AG09309 (cell line): ENCODE results near the gene KLHL21.
A peak's percentile ranks its signal among the peaks of the same experiment; 100 is the strongest.

Experiments
- DNase-seq: peaks from one replicate; pipeline ENCODE4 v3.0.0-alpha.2; 2010; ENCODE audit warnings: low read depth
- H3K4me3 ChIP-seq: 2 replicates; pipeline ENCODE4 v1.5.1; 2011; ENCODE audit warnings: mild to moderate bottlenecking, low read depth, low read length, moderate library complexity; ENCODE audit not compliant: control insufficient read depth
- TF ChIP-seq, protein P1 (sequence below): IDR thresholded peaks from 2 replicates; pipeline ENCODE4 v1.5.1; 2011; ENCODE audit warnings: mild to moderate bottlenecking, low read depth, low read length, inconsistent platforms; ENCODE audit not compliant: insufficient read depth, control insufficient read depth; ENCODE audit errors: missing control alignments

The KLHL21 gene

DNA sequence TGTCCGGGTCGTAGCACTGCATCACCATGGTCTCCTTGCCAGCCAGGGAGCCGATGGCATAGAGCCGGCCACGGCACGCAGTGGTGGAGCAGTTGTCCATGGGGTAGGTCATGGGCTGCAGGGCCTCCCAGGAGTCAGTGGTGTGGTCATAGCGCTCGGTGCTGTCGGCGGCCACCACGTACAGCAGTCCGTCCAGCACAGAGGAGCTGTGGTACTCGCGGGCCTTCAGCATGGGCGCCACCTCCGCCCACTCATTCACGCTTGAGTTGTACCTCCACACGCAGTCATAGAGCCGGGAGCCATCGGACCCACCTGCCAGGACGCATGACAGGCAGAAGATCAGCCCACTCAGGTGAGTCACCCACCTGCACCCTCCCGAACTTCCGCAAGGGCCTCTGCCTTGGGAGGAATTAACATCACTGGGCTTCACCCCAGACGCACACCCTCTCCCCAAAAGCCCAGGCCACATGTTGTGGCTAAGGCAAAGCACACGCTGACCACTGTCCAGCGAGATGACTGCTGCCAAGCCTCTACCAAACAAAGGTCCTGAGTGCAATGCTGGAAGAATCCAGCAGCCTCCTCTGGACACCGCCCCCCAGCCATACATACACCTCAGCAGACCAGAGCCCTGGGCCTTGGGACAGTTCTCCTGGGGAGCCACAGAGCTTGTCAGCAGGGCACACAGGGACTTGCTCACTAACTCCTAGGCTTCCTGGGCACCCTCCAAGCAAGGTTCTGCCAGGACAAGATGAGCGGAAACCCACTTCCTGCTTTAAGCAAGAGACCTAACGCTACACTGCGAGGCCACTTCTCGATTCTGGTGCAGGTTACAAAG is 3.3 kb downstream of the KLHL21 start:
- H3K4me3 ChIP-seq: peak overlapping the region; percentile 19
- TF ChIP-seq, protein P1, sequence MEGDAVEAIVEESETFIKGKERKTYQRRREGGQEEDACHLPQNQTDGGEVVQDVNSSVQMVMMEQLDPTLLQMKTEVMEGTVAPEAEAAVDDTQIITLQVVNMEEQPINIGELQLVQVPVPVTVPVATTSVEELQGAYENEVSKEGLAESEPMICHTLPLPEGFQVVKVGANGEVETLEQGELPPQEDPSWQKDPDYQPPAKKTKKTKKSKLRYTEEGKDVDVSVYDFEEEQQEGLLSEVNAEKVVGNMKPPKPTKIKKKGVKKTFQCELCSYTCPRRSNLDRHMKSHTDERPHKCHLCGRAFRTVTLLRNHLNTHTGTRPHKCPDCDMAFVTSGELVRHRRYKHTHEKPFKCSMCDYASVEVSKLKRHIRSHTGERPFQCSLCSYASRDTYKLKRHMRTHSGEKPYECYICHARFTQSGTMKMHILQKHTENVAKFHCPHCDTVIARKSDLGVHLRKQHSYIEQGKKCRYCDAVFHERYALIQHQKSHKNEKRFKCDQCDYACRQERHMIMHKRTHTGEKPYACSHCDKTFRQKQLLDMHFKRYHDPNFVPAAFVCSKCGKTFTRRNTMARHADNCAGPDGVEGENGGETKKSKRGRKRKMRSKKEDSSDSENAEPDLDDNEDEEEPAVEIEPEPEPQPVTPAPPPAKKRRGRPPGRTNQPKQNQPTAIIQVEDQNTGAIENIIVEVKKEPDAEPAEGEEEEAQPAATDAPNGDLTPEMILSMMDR: no peak
- DNase-seq: no peak

DNA sequence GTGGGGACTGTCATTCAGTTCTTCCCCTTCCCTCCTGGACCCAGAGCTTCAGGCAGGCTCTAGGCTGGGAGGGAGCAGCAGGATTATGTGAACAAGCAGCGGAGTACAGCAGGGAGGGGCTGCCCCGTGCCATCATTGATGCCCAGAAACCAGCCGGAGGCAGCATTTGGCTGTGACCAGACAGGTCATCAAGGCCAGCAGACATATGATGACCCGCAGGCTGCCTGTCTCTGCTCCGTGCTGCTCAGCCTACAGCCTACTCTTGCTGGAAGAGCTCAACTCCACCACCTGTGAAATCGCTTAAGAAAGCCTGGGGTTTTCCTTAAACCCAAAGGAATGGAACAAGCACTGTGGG is 4.9 kb downstream of the KLHL21 start:
- H3K4me3 ChIP-seq: no peak overlapping the region
- TF ChIP-seq, protein P1: no peak
- DNase-seq: no peak

DNA sequence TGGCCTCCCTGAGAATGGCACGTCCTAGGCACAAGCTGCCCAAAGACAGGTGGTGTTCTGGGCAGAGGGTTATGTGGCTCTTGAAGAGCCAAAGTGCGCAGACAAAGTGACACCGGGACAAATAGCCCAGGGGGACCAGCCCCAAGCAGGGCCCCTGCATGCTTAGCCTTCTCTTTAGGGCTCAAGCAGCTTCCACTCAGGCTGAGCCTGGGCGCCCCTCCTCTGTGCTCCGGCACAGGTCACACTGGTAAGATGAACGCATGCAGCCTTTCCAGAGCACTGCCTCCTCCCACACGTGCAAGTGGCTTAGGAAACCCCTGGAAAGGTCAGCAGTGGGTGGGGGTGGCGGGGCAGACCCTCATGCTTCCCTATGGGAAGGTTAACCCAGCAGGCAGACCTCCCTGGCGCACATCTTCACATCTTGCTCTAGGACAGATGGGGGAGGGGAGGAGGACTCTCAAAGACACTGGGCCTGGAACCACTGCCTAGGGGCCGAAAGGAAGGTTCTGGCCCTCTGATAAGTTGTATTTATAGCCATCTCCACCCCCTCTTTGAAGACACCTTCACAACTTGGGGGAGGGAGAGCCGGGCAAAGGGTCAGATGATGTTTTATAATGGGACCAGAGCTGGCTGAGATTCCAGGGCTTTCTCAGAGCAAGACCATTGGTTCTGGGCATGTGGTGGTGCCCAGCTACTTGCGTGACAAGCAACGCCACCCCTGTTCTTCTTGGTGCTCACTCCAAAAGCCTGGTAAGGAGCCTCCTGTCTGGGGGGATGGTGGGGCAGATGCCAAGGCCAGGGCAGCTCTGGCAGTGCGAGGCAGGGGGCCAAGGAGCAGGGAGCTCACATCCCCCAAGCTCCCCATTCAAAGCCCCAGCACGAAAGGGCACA is 5.5 kb downstream of the KLHL21 start:
- TF ChIP-seq, protein P1: no peak
- no peak overlapping the region for H3K4me3 ChIP-seq
- no peak for DNase-seq

DNA sequence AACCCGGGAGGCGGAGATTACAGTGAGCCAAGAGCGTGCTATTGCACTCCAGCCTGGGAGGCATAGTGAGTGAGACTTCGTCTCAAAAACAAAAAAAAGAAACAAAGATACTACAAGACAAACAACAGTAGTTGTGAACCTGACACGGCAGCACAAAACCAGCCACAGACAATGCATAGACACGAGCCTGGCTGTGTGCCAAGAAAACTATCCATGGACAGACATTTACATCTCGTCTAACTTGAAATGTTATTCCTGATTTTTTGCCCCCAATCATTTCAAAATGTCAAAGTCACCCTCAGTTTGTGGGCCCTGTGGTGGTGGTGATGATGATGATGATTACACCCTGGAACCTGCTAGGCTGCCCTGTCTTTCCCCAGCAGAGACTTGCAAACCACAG is 6.3 kb downstream of the KLHL21 start:
- TF ChIP-seq, protein P1: no peak
- H3K4me3 ChIP-seq: no peak overlapping the region
- no peak for DNase-seq

DNA sequence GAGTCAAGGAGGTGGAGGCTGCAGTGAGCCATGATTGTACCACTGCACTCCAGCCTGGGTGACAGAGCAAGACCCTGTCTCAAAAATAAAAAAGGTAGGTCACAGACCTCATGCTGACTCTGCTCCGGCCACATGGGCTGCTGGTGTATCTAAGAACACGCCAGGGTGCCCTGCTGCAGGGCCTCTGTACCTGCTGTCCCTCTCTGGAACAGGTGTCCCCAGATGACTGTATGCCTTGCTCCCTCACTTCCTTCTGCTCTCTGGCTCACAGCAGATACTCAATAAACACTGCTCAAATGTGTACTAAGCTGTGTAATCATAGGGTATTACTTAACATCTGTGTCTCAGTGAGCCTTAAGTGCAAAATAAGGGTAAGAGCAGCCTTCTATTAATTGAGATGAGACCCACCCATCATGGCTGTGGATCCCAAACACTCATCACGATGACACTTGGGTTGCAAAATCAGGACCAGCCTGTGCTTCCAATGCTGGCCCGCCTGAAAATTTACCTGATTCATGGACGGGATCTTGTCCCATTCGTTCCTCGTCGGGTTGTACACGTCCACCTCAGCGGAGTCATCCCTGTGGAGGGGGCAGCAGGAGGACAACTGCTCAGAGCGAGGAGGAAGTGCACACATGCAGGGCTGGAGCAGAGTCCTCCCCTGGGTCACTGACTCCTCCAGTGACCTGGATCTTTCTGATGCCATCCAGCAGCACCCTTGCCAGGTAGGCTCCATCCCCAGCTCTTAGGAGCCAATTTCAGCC is 7.5 kb downstream of the KLHL21 start:
- no peak overlapping the region for H3K4me3 ChIP-seq
- DNase-seq: no peak
- TF ChIP-seq, protein P1: no peak

DNA sequence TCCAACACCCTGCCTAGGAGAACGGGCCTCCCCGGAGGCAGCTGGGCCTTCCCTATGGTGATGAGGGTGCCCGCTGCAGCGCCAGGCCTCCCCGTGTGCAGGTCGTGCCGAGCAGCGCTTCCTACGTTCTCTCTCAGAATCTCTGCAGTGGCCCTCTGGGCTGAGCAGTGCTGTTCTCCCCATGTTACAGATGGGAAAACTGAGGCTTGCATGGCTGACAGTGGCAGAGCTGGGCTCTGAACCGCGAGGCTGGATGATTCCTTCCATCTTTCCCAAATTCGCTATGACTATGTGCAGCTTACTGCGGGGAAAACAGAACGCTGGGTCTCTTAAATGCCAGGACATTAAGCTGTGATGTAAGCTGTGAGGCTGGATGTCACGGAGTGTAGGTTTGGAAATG is 8.9 kb downstream of the KLHL21 start:
- no peak overlapping the region for H3K4me3 ChIP-seq
- TF ChIP-seq, protein P1: no peak
- no peak for DNase-seq
